GM18517 (cell line): ENCODE measurements around the gene CDC42BPA.

Source experiments
- ATAC-seq: cut with Tn5 transposase; IDR thresholded peaks from one replicate; pipeline ENCODE4 v1.9.1; 2021; ENCODE audit warnings: mild to moderate bottlenecking, moderate library complexity; ENCODE audit not compliant: unreplicated experiment

CDC42BPA gene

GRCh38 chr1:226995365-226996332, 322.6 kb downstream of the CDC42BPA start:
- ATAC-seq, result peak; percentile 92

GRCh38 chr1:226994586-226995364, 323.5 kb downstream of the CDC42BPA start:
- ATAC-seq, result no peak

GRCh38 chr1:226993814-226994585, 324.3 kb downstream of the CDC42BPA start:
- ATAC-seq, result no peak

- no peak for ATAC-seq
These were observed 326.4 kb downstream of the CDC42BPA start for GRCh38 chr1:226991920-226992319.

- ATAC-seq, result no peak
These were observed 328.1 kb downstream of the CDC42BPA start for GRCh38 chr1:226990133-226990716.

GRCh38 chr1:226989085-226989920, 329.0 kb downstream of the CDC42BPA start:
- no peak for ATAC-seq

DNA sequence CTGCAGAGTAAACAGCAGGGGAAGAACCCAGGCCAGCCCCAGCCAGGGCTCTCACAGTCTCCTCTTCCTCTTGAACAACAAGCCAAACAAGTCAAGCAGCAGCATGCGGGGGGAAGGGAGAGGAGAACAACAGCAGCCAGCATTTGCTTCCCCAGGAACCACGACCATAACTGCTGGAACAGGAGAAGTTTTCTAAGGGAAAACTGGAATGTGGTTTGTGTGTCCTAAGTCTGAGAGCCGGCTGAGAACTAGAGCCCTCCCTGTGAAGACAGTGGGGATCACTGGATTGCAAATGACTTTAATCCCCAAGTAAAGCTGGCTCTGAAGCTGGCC, 330.0 kb downstream of the CDC42BPA start:
- ATAC-seq, result no peak

DNA sequence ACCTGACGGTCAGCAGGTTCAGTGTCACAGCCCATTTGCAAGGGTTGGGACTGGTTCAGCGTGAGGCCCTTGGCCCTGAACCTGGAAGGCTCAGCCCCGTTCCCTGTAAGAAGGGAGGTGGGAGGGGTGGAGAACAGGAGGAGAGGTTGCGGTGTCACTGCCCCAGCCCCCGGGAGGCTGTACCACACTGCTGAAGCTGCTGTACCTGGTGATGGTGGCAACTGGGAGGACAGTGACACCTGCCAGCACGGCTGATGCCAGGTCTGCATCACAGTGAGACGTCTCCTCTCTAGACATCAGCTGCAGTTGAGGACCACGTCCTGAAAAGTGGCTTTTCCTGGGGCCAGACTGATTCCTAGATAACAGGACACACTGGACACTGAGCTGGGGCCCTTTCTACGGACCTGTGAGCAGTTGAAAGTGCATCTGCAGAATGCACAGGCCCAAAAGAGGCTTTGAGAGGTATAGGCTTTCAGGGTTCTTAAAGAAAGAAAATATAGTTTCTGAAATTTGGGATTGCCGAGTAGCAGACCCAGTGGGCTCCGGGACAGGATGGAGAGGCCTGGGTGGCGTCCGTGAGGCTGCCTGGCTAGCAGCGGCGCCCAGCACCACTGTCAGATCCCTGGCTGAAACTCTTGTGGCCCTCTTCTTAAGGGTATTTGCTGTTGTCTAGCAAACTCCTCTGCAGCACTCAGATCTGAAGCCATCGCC, 330.5 kb downstream of the CDC42BPA start:
- ATAC-seq, result no peak

DNA sequence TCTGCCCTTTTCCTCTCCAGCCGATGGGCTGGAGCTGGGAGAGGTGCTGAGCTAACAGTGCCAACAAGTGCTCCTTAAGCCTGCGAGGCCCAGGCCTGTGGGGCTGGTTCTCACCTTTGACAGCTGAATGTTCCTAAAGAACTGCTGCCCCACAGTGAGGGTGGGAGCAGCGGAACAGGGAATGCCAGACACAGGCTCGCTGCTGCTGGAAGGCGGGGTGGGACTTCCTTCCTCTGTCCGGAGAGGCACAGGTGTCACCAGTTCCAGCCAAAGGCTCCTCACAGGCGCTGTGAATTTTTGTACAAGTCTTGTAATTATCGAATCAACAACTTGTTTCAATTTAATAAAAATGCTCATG, 331.1 kb downstream of the CDC42BPA start:
- ATAC-seq, result no peak

DNA sequence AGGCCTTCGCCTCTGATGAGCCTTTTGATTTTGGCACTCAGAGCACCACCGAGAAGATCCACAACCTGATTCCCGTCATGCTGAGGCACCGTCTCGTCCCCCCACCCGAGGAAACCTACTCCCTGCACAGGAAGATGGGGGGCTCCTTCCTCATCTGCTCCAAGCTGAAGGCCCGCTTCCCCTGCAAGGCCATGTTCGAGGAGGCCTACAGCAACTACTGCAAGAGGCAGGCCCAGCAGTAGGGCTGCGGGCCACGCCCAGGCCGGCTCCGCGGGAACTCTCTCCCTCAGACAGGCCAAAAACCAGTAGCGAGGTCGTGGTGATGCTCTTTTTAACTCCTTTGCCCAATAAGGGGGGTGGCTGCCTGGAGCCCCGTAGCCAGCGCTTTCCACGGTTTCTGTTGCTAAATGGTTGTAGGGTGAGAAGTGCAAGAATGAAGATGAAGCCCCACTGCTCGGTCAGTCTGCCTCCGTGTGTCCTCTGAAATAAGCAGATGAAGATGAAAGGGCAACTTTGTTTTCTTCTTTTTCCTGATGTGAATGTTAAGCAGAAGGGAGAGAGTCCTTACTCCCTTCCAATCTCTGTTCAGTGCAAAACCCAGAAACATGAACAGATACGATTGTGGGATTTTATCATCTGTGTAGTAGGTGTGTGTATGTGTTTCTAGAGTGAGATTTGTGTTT, 331.7 kb downstream of the CDC42BPA start:
- ATAC-seq, result no peak

- ATAC-seq, result no peak
These were observed 332.3 kb downstream of the CDC42BPA start for GRCh38 chr1:226985839-226986463.

- ATAC-seq, result no peak
These were observed 333.0 kb downstream of the CDC42BPA start for GRCh38 chr1:226985239-226985838.

DNA sequence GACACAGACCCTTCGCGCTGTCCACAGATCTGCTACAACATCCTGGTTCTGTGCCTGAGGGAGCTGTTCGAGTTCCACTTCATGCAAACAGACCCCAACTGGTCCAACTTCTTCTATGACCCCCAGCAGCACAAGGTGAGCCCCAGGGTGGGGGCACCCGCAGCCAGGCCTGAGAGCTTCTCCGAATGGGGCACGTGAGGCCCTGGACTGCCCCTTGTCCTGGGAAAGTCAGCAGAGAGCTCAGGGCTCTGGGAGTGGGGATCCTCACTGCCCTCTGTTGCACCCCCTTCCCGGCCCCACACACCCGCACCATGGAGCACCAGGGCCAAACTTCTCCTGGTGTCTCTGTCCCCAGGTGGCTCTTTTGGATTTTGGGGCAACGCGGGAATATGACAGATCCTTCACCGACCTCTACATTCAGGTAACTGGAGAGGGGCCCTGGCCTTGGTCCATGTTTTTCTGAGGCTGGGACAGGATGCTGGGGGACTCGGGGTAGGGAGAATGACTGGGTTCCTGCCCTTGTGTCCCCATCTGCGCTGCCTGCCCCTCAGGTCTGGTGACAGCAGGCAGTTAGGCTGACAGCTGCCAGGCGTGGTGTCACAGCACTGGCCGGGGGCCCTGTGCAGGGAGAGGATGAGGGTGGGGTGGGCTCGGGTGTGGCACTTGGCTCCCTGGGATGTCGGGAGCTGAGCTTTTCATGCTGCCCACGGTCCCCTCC, 333.6 kb downstream of the CDC42BPA start:
- no peak for ATAC-seq

DNA sequence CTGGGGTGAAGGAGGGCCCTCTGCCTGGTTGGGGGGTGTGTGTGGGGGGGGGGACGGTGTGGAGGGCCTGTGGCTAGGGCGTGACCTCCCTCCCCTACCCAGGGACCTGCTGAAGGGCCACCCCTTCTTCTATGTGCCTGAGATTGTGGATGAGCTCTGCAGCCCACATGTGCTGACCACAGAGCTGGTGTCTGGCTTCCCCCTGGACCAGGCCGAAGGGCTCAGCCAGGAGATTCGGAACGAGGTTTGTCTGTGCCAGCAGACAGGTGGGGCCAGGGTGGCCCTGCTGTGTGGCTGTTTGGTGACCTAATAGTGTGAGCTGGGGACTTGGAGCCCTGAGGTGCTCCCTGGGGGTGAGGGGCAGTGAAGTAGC, 334.3 kb downstream of the CDC42BPA start:
- no peak for ATAC-seq

GRCh38 chr1:226983247-226983991, 334.9 kb downstream of the CDC42BPA start:
- no peak for ATAC-seq

DNA sequence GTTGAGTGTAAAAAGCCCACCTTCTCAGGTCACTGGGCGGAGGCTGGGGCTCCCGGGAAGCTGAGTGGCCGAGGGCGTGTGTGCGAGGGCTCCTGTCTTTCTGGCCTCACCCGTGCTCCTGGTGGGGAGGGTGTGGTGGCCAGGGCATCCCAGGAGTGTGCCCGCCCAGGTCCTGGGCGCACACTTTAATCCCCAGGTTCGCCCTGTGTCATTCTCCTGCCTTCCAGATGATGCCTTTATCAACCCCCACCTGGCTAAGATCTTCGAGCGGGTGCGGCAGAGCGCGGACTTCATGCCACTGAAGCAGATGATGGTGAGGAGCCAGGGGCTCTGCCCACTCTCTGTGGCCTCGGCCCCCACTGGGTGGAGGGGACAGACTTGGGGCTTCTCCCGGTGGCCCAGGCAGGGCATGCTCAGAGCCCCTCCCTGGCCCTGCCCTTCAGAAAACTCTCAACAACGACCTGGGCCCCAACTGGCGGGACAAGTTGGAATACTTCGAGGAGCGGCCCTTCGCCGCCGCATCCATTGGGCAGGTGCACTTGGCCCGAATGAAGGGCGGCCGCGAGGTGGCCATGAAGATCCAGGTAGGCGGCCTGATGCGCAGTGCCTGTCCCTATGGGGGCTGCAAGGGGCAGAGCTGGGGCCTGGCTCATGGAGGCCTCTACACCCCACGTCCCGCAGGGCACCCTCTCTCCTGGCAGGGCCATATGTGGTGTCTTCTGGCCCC, 335.7 kb downstream of the CDC42BPA start:
- no peak for ATAC-seq
